Suprapubic skin (tissue), 4 donors: ENCODE measurements around the gene LZTR1. TPM values are rescaled to one million over a fixed set of nuclear protein-coding genes. Genes with fewer than 3 reads are reported as not detected.
"Not testable (repeated sequence)": the region's sequence is repeated elsewhere in the genome, so short reads cannot be mapped to it uniquely, and the experiment has no call there.

Experiments used
- DNase-seq, 2 donors: peaks; one replicate each; pipeline ENCODE4 v3.0.0-alpha.2; 2019; ENCODE audit warnings: low spot score in 2 of 2
- H3K27ac ChIP-seq: fragments of 200-600 bp; sonication (generic); one replicate; pipeline ENCODE4 v1.5.1; 2019
- H3K27me3 ChIP-seq: fragments of 200-600 bp; sonication (generic); one replicate; pipeline ENCODE4 v1.5.1; 2019
- H3K36me3 ChIP-seq: fragments of 200-600 bp; sonication (generic); one replicate; pipeline ENCODE4 v1.5.1; 2019
- H3K4me1 ChIP-seq: fragments of 200-600 bp; sonication (generic); one replicate; pipeline ENCODE4 v1.5.1; 2019
- H3K4me3 ChIP-seq: fragments of 200-600 bp; sonication (generic); one replicate; pipeline ENCODE4 v1.5.1; 2019; ENCODE audit warnings: mild to moderate bottlenecking
- H3K9me3 ChIP-seq: fragments of 200-600 bp; sonication (generic); one replicate; pipeline ENCODE4 v1.5.1; 2019
- EP300 ChIP-seq: sonication (generic); formaldehyde crosslinking; IDR thresholded peaks from one replicate; pipeline ENCODE4 v1.6.1; 2017; ENCODE audit warnings: antibody characterized with exemption
- POLR2A ChIP-seq, 2 donors: fragments of 450-650 bp; IDR thresholded peaks; one replicate each; pipeline ENCODE4 v1.6.1; 2017; ENCODE audit warnings: antibody characterized with exemption in 2 of 2, mild to moderate bottlenecking in 2 of 2, moderate library complexity in 2 of 2
- POLR2AphosphoS5 ChIP-seq, 3 donors: sonication (generic); formaldehyde crosslinking; IDR thresholded peaks; one replicate each; pipeline ENCODE4 v1.6.1; 2017; ENCODE audit warnings: antibody characterized with exemption in 3 of 3
- WGBS: methylation state at CpG from one replicate; pipeline ENCODE4 v1.1.5; 2018; 5-methylcytosine and 5-hydroxymethylcytosine counted together
- total RNA-seq, 4 donors: library from RNA; depleted of rRNA; stranded (reverse); fragments of >200 nt; gene quantifications; one replicate each; pipeline ENCODE4 v1.1.0, GENCODE V29; 2016
- TF ChIP-seq, protein P1 (sequence below), 2 donors: fragments of 200-600 bp in 1 of 2; fragments of 450-650 bp in 1 of 2; sonication (generic) in 1 of 2; IDR thresholded peaks; one replicate each; pipeline ENCODE4 v1.5.1; 2016 to 2019; ENCODE audit warnings: antibody characterized with exemption in 2 of 2, mild to moderate bottlenecking in 1 of 2, moderate library complexity in 1 of 2

The LZTR1 gene
- total RNA-seq, 4 donors from 2014 or later, result 29.3 to 75.6 (median 46.9) TPM

GRCh38 chr22:21047730-21048129 lies 65.6 kb downstream of the LZTR1 start:
- H3K4me1 ChIP-seq, result peaks cover 21% of the 10 kb centered on the region
- WGBS, result 84% methylated on average over 5 of the region's 7 CpGs
- H3K27me3 ChIP-seq, result no peaks in the 10 kb centered on the region
- no peak overlapping the region for H3K27ac ChIP-seq
- H3K4me3 ChIP-seq, result no peak overlapping the region
- TF ChIP-seq EP300 (no peak), POLR2A (IDR thresholded peaks at IDR 0.05) (no peak), POLR2AphosphoS5 (IDR thresholded peaks at IDR 0.05) (no peak)
- TF ChIP-seq, protein P1, sequence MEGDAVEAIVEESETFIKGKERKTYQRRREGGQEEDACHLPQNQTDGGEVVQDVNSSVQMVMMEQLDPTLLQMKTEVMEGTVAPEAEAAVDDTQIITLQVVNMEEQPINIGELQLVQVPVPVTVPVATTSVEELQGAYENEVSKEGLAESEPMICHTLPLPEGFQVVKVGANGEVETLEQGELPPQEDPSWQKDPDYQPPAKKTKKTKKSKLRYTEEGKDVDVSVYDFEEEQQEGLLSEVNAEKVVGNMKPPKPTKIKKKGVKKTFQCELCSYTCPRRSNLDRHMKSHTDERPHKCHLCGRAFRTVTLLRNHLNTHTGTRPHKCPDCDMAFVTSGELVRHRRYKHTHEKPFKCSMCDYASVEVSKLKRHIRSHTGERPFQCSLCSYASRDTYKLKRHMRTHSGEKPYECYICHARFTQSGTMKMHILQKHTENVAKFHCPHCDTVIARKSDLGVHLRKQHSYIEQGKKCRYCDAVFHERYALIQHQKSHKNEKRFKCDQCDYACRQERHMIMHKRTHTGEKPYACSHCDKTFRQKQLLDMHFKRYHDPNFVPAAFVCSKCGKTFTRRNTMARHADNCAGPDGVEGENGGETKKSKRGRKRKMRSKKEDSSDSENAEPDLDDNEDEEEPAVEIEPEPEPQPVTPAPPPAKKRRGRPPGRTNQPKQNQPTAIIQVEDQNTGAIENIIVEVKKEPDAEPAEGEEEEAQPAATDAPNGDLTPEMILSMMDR (IDR thresholded peaks at IDR 0.05), result no peak
- H3K9me3 ChIP-seq, result no peaks in the 10 kb centered on the region
- DNase-seq, result no peak
- no peaks in the 10 kb centered on the region for H3K36me3 ChIP-seq

DNA sequence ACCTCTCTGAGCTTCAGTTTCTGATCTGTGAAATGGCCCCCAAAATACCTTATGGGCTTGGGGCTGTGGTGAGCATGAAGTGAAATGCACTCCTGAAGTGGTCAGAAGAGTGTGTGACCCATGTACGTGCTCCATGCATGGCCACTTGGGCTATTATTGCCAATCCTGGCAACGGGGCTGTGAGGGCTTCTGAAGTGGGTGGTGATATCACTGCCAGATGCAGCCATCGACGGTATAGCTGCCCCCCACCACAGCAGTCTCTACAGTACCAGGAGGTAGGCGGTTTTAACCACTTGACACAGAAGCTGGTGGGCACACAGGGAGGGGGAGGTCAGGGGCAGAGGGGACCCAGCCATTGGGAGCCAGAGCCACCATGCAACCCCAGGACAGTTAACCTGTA lies 66.4 kb downstream of the LZTR1 start:
- H3K9me3 ChIP-seq, H3K36me3 ChIP-seq, DNase-seq, H3K27ac ChIP-seq, H3K4me3 ChIP-seq, H3K27me3 ChIP-seq: not testable (repeated sequence)
- WGBS, result 45% methylated on average over 2 of the region's 5 CpGs
- H3K4me1 ChIP-seq, result peaks cover 21% of the 10 kb centered on the region

Other genes with a start within 250 kb of the LZTR1 start
- under 1 TPM in 1 of 4 donors, not detected in 3; 0.40 TPM for gene SERPIND1, start 208.2 kb upstream of the LZTR1 start, total RNA-seq
- 100 to 1,000 TPM in 1 of 4 donors, 10 to 100 TPM in 3; 44.7 to 136 (median 67.7) TPM for gene PI4KA, start 123.5 kb upstream of the LZTR1 start, total RNA-seq
- gene SNAP29, start 123.3 kb upstream of the LZTR1 start, total RNA-seq, result 10 to 100 TPM; 19.1 to 29.8 (median 22.8) TPM
- gene CRKL, start 64.9 kb upstream of the LZTR1 start, total RNA-seq, result 10 to 100 TPM; 52.7 to 75.3 (median 71.9) TPM
- gene AIFM3, start 15.0 kb upstream of the LZTR1 start, total RNA-seq, result under 1 TPM in 1 of 4 donors, not detected in 3; 0.72 TPM
- gene THAP7, start 19.8 kb downstream of the LZTR1 start, total RNA-seq, result 10 to 100 TPM; 33.9 to 57.0 (median 37.4) TPM
- 1 to 10 TPM in 3 of 4 donors, under 1 TPM in 1; 0.21 to 3.1 (median 1.0) TPM for gene P2RX6, start 32.9 kb downstream of the LZTR1 start, total RNA-seq
- 1 to 10 TPM in 3 of 4 donors, under 1 TPM in 1; 0.48 to 2.2 (median 1.6) TPM for gene SLC7A4, start 50.3 kb downstream of the LZTR1 start, total RNA-seq
- not detected for gene LRRC74B, start 63.6 kb downstream of the LZTR1 start, total RNA-seq